Muscle layer of duodenum (tissue), 2 donors: ENCODE measurements around the gene ATP4A.

ENCODE experiments used
- H3K27ac ChIP-seq: one replicate; pipeline ENCODE4 v1.7.0; 2013; ENCODE audit warnings: mild to moderate bottlenecking, low read length
- H3K27me3 ChIP-seq: one replicate; pipeline ENCODE4 v1.7.0; 2013; ENCODE audit warnings: low read depth, mild to moderate bottlenecking, control low read depth, low read length
- H3K36me3 ChIP-seq, 2 donors: one replicate each; pipeline ENCODE4 v1.7.0; 2013; ENCODE audit warnings: low read length in 2 of 2, control low read depth in 1 of 2, mild to moderate bottlenecking in 1 of 2; ENCODE audit not compliant: insufficient read depth in 2 of 2, control insufficient read depth in 1 of 2
- H3K4me1 ChIP-seq, 2 donors: one replicate each; pipeline ENCODE4 v1.7.0; 2013; ENCODE audit warnings: low read length in 2 of 2, mild to moderate bottlenecking in 2 of 2, control low read depth in 1 of 2, moderate library complexity in 1 of 2; ENCODE audit not compliant: insufficient read depth in 2 of 2, control insufficient read depth in 1 of 2
- H3K4me3 ChIP-seq, 2 donors: one replicate each; pipeline ENCODE4 v1.7.0; 2013; ENCODE audit warnings: low read length in 2 of 2, low read depth in 1 of 2, mild to moderate bottlenecking in 1 of 2
- H3K9me3 ChIP-seq, 2 donors: one replicate each; pipeline ENCODE4 v1.7.0; 2013; ENCODE audit warnings: low read length in 2 of 2, control low read depth in 1 of 2, mild to moderate bottlenecking in 1 of 2; ENCODE audit not compliant: control insufficient read depth in 1 of 2
- donor health status: healthy.

The ATP4A gene

GRCh38 chr19:35546532-35546931 is 16.9 kb downstream of the ATP4A start:
- Histone ChIP-seq H3K27me3 (no peaks in the 10 kb centered on the region), H3K4me3 (peak overlapping the region; percentile 83 to 88), H3K9me3 (no peaks in the 10 kb centered on the region), H3K4me1 (peaks cover 11 to 23% of the 10 kb centered on the region in 2 donors), H3K36me3 (peaks cover 0 to 17% of the 10 kb centered on the region in 2 donors), H3K27ac (peak overlapping the region; percentile 73)

DNA sequence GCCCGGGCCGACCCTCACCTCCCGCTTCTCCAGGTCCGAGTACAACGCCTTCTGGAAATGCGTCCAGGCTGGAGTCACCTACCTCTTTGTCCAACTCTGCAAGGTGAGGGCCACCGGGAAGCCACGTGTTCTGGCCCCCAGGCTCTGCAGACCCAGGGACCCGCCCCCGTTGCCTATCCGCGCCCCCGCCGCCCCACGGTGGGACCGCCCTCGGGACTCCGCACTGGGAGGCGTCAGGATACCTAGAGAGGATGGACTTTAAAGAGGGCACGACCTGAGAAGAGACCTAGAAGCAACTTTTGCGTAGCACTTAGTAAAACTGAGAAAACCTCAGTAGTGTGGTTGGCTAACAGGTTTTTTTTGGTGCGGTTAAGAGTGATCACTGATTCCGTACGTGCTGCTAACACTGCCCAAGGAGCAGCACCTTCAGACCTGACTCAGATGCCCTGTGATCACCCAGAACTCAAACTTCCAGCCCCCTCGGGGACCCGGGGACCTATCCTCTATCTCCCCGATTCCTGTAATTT is 17.5 kb downstream of the ATP4A start:
- peak overlapping the region; percentile 73 for H3K27ac ChIP-seq
- H3K4me1 ChIP-seq, result peaks cover 11 to 23% of the 10 kb centered on the region in 2 donors
- no peaks in the 10 kb centered on the region for H3K27me3 ChIP-seq
- peak overlapping the region; percentile 83 to 88 for H3K4me3 ChIP-seq
- no peaks in the 10 kb centered on the region for H3K9me3 ChIP-seq
- peaks cover 0 to 12% of the 10 kb centered on the region in 2 donors for H3K36me3 ChIP-seq

GRCh38 chr19:35545001-35545854 is 18.2 kb downstream of the ATP4A start, which contains the start of gene TMEM147:
Gene TMEM147, plus strand, starts transcription at chr19:35545626. Its CDS starts 114 bp downstream, at chr19:35545740.
- H3K27ac ChIP-seq, result peak within 1 kb of the TSS; percentile 73
- no peaks in the 10 kb centered on the region for H3K27me3 ChIP-seq
- peaks cover 0 to 9% of the 10 kb centered on the region in 2 donors for H3K36me3 ChIP-seq
- H3K4me1 ChIP-seq, result peaks cover 11 to 23% of the 10 kb centered on the region in 2 donors
- no peaks in the 10 kb centered on the region for H3K9me3 ChIP-seq
- H3K4me3 ChIP-seq, result peak within 1 kb of the TSS; percentile 83 to 88

DNA sequence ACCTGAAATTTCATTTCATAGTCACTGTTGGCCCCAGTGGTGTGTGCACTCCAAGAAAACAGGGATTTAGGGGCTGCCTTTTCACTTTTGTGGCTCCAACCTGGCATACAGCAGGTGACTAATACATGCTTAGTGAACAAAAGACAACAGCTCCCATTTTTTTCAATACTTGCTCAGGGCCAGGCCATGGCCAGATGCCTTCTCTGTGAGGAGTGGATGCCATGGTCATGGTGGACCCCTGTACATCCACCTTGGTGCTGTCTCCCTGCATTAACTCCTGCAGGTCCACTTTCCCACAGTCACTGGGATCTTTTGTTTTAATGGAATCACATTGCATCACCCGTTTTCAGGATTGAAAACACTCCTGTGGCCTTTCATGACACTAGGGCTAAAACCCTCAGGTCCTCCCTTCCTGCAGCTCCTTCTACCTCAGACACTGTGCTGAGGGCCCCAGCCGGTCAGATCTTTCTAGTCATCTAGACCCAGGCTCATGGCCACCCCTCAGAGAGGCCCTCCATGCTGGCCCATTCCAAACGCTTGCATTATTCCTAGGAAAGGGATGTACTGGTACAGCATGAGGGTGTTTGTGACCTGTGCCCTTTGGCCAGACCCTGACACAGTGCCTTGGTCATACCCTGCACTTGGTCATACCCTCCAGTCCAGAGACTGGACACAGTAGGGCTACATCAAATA is 19.2 kb downstream of the ATP4A start:
- Histone ChIP-seq H3K27ac (peak overlapping the region; percentile 73), H3K4me1 (peaks cover 11 to 23% of the 10 kb centered on the region in 2 donors), H3K36me3 (peaks cover 0 to 9% of the 10 kb centered on the region in 2 donors), H3K27me3 (no peaks in the 10 kb centered on the region), H3K4me3 (peak overlapping the region; percentile 83 to 88), H3K9me3 (no peaks in the 10 kb centered on the region)

GRCh38 chr19:35543280-35544109 is 20.0 kb downstream of the ATP4A start:
- no peaks in the 10 kb centered on the region for H3K9me3 ChIP-seq
- no peaks in the 10 kb centered on the region for H3K27me3 ChIP-seq
- peaks cover 11 to 23% of the 10 kb centered on the region in 2 donors for H3K4me1 ChIP-seq
- H3K27ac ChIP-seq, result no peak overlapping the region
- H3K4me3 ChIP-seq, result no peak overlapping the region
- H3K36me3 ChIP-seq, result peaks cover 0 to 9% of the 10 kb centered on the region in 2 donors

- peaks cover 11 to 20% of the 10 kb centered on the region in 2 donors for H3K4me1 ChIP-seq
- no peak overlapping the region for H3K4me3 ChIP-seq
- H3K27me3 ChIP-seq, result no peaks in the 10 kb centered on the region
- peaks cover 0 to 6% of the 10 kb centered on the region in 2 donors for H3K36me3 ChIP-seq
- H3K9me3 ChIP-seq, result no peaks in the 10 kb centered on the region
- no peak overlapping the region for H3K27ac ChIP-seq
Observed at GRCh38 chr19:35542209-35542608, 21.2 kb downstream of the ATP4A start.

DNA sequence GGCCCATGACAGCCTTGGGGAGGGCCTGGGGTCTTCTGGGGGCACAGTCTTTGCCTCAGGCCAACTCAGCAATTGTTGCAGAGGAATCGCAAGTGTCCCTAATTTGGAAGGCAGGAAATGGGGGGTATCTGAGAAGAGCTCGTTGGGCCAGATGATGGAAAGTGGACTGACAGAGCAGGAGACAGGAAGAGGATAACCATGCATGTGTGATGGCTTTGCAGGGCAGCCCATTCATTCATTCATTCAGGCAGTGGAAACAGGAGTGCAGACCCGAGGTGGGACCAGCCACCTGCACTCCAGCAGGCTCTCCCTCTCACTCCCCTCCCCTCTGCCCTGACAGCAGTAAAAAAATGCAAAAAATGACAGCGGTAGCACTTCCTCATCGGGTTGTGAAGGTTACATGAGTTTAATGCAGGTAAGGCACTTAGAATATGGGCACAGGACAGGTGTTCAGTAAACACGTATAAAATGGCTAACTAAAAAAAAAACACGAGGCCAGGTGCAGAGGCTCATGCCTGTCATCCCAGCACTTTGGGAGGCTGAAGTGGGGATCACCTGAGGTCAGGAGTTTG is 23.0 kb downstream of the ATP4A start:
- H3K36me3 ChIP-seq, result no peaks in the 10 kb centered on the region
- no peak overlapping the region for H3K4me3 ChIP-seq
- peaks cover 4 to 8% of the 10 kb centered on the region in 2 donors for H3K4me1 ChIP-seq
- no peaks in the 10 kb centered on the region for H3K9me3 ChIP-seq
- no peaks in the 10 kb centered on the region for H3K27me3 ChIP-seq
- H3K27ac ChIP-seq, result no peak overlapping the region

DNA sequence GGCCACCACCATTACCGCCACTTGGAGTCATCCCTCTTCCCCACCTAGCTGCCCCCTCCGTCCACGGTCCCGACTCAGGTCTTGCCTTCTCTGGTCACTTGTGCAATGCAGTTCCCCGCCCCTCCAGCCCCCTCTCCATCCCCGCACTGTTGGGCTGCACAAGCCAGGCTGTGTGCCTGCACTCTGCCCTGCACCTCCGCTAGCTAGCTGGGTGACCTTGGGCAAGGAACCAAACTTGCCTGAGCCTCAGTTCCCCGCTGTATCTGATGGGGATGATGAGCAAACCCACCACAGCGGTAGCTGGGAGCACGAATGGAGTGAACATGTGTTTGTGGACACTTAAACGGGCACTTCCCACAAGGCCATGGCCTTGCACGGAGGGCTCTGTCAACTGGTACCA is 23.6 kb downstream of the ATP4A start:
- H3K4me3 ChIP-seq, result no peak overlapping the region
- H3K36me3 ChIP-seq, result no peaks in the 10 kb centered on the region
- peaks cover 4 to 7% of the 10 kb centered on the region in 2 donors for H3K4me1 ChIP-seq
- no peaks in the 10 kb centered on the region for H3K9me3 ChIP-seq
- no peaks in the 10 kb centered on the region for H3K27me3 ChIP-seq
- no peak overlapping the region for H3K27ac ChIP-seq

DNA sequence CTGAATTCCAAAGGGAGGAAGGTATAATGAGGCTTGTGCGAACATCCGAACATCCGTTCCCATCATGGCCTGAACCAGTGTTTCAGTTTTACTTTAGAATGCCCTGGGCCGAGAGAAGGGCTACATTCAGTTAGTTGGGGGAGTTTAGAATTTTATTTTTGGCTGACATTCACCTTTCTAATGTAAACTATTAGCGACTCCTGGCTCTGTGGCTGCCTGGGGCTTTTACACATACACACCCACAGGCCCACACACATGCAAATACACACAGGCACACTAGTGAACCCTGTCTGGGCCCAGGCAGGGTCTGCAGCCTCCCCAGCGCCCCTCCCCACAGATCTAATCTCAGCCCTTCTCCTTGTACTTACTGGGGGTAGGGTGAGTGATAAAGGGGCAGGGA is 24.1 kb downstream of the ATP4A start:
- no peak overlapping the region for H3K4me3 ChIP-seq
- peaks cover 0 to 2% of the 10 kb centered on the region in 2 donors for H3K4me1 ChIP-seq
- H3K36me3 ChIP-seq, result no peaks in the 10 kb centered on the region
- H3K27ac ChIP-seq, result no peak overlapping the region
- H3K27me3 ChIP-seq, result peaks cover 5% of the 10 kb centered on the region
- no peaks in the 10 kb centered on the region for H3K9me3 ChIP-seq

- Histone ChIP-seq H3K27ac (no peak overlapping the region), H3K9me3 (no peaks in the 10 kb centered on the region), H3K4me1 (no peaks in the 10 kb centered on the region), H3K27me3 (peaks cover 16% of the 10 kb centered on the region), H3K36me3 (no peaks in the 10 kb centered on the region), H3K4me3 (no peak overlapping the region)
Observed at GRCh38 chr19:35534803-35535480, 28.5 kb downstream of the ATP4A start.
